Measurements from ENCODE around the gene MESP2.

GRCh38 chr15:89766357-89767311, 9.5 kb upstream of the MESP2 start:
- TF ChIP-seq ZNF384 (IDR thresholded peaks at IDR 0.05) (no peak), TARDBP (IDR thresholded peaks at IDR 0.05) (no peak), NFRKB (IDR thresholded peaks at IDR 0.05) (no peak), FOXM1 (IDR thresholded peaks at IDR 0.05; ENCODE audit: borderline replicate concordance) (no peak), BHLHE40 (IDR thresholded peaks at IDR 0.05; ENCODE audit: borderline replicate concordance) (no peak), FOXA1 (IDR thresholded peaks at IDR 0.05) (no peak), ELF4 (IDR thresholded peaks at IDR 0.05) (no peak), SUZ12 (IDR thresholded peaks at IDR 0.05) (no peak), SP1 (IDR thresholded peaks at IDR 0.05) (no peak)

Measured in HEK293T (cell line).